Measurements from ENCODE around the gene STX12.
A peak's percentile ranks its signal among the peaks of the same experiment; 100 is the strongest.
"Not testable (repeated sequence)": the region's sequence is repeated elsewhere in the genome, so short reads cannot be mapped to it uniquely, and the experiment has no call there.

Gene STX12

DNA sequence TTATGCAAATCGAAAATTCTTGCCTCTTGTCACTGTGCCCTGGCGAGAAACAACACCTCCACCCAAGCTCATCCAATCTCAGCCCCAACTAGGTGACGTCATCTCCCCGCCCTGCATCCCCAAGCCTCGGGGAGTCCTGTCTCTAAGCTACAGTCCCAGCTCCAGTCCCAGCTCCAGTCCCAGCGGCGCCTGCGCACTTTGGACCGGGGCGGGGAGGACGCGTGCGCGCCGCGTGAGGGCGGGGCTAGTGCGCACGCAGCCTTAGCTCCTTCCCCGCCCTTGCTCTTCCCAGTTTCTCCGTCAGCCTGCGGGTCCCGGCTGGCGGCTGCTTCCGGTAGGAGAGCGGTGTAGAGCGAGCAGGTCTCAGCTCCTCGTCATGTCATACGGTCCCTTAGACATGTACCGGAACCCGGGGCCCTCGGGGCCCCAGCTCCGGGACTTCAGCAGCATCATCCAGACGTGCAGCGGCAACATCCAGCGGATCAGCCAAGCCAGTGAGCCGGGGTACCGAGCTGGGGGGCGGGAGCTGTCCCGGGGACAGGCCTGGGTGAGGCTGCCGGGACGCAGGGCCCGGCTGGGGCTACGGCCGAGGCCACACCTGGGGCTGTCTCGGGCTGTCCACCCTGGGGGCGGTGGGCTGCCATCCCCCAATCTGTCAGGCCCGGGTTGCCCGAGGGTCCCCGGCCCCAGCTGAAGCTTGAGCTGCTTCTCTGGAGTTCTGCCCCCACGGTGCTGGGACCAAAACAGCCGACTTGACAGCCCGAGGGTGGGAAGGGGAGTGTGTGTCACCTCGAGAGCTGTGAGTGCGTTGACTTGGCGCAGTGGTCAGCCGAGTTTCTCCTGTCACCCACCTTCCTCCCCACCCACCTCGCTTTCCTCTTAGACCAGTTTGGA lies at the start of gene STX12:
Gene STX12 (plus strand): TSS at position 288 of the 894 bp plus-strand sequence. CDS start 89 bp downstream, at position 377.
- FAIRE-seq, result peak; percentile 96

DNA sequence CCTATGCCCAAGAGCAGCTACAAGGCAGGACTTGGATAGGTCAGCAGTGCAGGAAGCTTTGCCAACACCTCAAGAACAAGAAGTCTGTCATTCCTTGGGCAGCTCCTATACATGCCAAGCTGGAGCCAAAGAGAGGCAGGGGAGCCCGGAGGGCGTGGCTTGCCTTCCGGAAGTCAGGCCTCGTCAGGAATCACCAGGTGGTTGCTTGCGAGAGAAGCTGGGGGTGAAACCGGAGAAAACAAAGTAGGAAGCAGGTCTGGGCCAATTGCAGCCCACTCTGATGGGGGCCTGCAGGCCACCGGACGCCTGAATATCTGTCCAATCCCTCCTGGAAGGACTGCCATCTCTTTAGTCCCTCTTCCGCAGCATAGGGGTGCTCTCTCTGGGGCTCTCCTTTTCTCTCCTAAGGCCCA lies 48.1 kb upstream of the STX12 start:
- no peak for FAIRE-seq

DNA sequence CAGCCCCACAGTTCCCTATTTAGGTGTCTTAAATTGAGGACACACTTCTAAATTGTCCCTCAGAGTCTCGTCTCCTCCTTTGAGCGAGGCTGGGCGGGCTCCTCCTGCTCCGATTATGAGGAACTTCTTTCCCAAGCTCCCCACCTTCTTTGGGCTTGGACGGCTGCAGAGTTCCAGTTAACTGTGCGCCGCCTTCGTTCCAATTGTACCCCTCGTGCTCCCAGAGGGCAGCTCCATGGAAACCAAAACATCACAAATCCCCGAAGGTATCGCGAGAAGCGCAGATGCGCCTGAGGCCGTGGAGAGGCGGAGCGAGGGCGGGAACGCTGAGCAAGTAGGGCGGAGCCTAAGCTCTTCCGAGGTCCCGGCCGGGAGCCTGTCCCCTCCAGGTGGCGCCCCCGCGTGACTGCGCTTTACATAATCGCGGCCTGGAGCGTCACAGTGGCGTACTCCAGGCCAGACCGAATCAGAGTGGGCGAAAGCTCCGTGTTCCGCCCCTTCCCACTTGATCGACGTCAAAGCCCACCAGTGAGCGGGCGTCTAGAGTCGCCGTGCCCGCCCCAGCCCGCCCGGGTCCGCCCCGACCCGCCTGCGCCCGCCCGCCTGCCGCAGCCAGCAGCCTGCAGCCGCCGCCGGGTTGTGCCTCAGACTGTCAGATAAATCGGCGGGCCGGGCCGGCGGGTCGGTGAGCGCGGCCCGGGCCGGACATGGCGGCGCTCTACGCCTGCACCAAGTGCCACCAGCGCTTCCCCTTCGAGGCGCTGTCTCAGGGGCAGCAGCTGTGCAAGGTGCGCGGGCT lies 47.4 kb upstream of the STX12 start, which contains the start of gene FAM76A:
Gene FAM76A (plus strand): TSS at position 588 of the 799 bp plus-strand sequence. CDS start 120 bp downstream, at position 708.
- FAIRE-seq, result peak; percentile 96

DNA sequence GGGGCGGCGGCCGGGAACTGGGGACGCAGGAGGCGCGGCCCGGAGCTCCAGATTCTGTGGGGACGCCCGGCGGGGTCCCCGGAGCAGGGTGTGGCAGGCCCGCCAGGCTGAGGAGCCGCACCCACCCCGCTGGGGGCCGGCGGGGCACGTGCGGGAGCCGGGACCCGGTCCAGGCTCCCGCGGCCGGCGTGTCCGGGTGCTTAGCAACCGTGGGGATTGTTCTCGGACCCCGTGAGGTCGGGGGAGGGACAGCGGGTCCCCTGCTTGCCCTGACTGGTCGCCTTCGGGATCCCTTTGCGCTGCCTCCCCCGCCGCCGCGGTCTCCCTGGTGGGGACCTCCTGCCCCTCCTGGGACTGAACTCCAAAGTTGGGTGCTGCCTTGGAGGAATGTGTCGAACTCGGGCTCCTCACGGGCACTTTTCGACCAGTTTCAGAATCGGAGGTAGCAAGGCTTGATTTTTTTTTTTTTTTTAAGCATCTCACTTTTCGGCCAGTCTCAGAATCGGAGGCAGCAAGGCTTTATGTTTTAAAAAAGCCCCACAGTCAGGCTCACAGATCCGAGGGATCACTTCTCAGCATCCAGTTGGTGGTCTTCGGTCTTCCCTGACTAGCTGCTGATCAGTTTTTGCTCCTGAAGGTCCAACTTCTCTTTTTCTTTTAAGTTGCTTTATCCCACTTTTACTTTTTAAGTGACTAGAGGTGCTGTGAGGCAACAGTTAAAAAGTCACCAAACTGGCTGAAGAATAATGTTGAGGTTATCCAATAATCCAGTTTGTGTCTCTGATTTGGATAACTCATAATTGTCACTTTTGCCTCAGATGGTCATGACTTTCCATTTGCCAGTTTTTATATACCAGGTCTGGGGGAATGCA lies 46.6 kb upstream of the STX12 start:
- no peak for FAIRE-seq

DNA sequence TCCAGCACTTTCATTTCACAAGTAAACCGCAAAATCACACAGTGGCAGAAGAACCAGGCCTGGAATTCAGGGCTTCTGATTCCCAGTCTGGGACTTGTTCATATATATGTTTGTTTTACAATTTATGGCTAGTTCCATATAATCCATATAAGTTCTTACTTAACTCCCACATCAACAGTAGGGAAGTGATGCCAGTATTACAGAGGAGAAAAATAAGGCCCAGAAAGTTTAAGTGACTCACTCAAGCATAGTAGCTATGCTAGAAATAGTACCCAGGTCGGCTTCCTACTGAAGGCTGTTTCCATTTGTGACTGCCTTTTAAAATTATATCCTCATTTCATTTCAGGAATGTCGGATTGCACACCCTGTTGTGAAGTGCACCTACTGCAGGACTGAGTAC lies 45.9 kb upstream of the STX12 start:
- FAIRE-seq, result no peak

DNA sequence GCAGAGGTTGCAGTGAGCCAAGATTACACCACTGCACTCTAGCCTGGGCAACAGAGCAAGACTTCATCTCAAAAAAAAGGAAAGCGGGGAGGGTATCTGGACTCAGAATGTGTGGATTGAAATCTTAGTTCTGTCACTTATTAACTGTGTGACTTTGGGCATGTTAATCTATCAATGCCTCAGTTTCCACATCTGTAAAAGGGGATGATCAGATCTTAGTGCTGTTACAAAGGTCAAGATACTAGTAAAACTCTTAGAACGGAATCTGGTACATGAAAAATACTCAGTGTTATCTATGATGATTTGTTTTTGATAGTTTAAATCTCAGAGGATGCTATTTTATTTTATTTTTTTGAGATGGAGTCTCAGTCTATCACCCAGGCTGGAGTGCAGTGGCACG lies 36.8 kb upstream of the STX12 start:
- FAIRE-seq, result no peak

DNA sequence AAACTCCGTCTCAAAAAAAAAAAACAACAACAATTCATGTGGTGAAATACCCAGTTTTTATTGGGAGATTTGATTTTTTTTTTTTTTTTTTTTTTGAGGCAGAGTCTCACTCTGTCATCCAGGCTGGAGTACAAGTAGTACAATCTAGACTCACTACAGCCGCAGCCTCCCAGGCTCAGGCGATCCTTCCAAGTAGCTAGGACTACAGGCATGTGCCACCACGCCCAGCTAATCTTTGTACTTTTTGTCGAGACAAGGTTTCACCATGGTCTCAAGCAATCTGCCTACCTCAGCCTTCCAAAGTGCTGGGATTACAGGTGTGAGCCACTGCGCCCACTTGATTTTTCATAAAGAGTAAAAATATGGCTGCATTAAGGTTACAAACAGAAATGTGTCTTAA lies 31.9 kb upstream of the STX12 start:
- no peak for FAIRE-seq

DNA sequence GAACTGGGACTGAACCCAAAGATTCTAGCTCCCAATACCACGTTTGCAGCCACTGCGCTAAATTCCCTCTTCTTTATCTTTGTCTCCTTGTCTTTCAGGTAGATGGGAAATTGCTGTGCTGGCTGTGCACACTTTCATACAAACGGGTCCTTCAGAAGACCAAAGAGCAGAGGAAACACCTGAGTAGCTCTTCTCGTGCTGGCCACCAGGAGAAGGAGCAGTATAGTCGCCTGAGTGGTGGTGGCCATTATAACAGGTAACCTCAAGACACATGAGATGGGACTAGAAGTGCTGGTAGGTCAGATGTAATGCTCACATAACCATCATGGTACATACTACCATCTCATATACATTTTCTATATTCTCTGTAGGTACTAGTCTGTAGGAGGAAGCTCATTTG lies 28.5 kb upstream of the STX12 start:
- FAIRE-seq, result no peak

DNA sequence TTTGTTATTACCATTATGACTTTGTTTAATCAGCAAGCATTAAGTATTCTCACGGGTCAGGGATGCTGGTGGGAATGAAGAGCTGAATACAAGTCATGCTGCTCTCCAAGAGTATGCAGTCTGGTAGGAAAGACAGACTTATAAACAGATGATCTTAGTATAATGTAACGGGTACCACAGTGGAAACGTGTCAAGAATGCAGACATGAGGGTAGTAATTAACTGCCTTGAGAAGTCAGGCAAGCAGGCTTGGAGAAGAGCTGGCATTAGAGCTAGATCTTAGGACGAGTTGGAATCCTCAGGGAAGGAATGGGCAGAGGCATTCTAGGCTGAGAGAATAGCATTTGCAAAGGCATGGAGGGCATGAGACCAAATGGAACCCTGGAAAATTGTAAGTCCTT lies 27.6 kb upstream of the STX12 start:
- no peak for FAIRE-seq

DNA sequence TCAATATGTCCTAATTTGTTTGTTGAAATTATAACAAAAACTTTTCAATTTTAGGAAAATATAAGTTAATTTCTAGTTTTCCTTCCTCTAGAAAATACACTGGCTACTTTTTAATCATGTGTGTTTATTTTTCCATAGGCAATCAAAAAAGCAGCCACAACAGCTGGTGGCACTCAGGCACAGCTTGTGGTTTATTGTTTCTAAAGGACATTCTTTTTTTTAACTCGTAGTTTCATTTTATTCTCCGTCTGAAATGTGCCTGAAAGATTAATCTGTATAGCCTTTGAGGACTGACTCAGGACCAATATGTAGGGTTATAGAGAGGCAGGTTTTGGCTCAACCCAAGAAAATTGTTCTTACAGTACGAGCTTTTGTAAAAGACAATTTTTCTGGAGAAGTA lies 20.7 kb upstream of the STX12 start:
- FAIRE-seq, result no peak

DNA sequence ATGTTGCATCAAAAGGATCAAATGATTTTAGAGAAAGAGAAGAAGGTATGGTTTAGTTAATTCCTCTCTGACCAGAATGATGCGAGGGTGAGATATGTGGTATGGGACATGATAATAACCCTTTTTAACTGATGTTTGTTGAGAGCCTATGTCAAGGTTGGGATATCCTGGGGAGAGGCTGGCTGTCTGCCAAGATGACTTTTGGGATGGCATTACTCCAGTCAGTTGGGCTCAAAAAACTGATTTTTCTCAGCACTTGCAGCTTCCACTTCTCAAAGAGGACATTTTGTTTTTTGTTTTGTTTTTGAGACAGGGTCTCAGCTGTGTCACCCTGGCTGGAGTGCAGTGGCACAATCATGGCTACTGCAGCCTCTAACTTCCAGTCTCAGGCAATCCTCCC lies 17.7 kb upstream of the STX12 start:
- no peak for FAIRE-seq

DNA sequence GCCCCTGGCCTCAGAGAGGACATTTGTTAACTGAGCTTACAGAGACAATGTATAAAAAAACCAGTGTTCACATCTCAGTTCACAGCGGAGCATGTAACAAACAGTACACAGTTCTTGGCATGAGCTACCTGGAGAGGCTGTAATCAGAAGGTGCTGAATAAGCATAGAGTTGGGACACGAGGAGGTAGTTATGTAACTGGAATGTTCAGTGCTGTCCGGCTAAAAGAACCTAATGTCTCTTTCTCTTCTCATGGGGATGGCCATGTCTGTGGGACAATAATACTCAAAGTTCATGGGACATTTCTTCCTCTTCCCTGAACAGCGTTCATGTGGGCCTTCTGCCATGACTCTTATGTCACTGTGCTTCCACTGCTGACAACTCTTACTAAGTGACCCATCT lies 17.2 kb upstream of the STX12 start:
- no peak for FAIRE-seq

DNA sequence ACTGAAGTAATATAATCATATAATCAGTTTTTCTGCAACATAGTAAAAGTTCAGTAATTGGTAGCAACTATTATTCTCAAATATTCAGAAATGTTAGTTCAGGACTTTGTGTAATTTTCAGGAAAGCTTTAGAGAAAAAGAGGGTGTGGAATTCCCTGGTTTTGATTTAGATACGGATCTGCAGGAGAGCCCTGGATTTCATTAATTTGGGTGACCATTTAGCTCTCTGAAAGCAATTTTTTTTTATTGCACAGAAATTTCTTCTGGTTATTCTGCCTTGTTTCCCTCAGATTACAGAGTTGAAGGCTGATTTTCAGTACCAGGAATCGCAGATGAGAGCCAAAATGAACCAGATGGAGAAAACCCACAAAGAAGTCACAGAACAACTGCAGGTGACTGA lies 13.8 kb upstream of the STX12 start:
- no peak for FAIRE-seq

DNA sequence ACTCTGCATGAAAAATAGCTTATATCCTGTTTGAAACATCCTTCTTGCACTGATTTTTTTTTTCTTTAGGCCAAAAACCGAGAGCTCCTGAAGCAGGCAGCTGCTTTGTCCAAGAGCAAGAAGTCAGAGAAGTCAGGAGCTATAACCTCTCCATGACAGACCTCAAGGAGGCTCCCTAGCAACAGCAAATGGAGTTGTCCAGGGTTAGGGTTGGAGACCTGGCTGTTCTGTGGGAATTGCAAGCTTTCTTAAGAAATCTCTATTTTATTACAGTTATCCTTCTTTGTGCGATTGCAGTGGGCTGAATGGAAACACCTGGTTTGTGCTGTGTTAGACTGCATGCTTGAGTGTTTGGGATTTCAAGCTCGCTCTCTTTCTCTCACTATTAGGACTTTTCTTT lies 12.6 kb upstream of the STX12 start:
- FAIRE-seq, result no peak

DNA sequence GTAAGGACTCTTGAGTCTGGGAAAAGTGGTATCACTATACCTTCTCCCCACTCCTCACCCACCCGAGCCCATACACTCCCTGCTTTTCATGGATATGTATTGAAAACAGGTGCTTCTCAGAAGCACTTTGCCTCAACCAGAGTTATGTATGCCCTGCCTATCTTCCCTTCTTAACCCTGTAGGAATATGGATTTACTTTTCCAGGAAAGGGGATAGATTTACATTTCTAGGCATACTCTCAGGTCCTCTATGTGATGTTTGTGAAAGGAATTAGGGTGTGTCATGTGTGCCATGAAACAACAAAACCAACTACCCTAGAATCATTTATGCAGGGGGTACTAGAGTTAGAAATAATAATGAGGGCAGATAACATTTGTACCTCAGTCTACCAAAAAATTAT lies 11.0 kb upstream of the STX12 start:
- FAIRE-seq, result no peak

DNA sequence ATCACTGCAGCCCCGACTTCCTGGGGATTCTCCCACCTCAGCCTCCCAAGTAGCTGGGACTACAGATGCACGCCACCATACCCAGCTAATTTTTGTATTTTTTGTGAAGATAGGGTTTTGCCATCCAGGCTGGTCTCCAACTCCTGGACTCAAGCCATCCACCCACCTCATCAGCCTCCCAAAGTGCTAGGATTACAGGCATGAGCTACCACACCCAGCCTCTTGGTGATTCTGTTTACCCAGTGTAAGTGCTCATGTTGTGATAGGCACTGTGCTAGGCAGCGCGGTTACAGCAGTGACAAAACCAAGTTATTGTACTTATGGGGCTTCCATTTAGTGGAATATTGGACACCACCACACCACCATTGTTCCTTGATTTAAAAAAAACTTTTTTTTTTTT lies 9.7 kb upstream of the STX12 start:
- FAIRE-seq, result no peak

DNA sequence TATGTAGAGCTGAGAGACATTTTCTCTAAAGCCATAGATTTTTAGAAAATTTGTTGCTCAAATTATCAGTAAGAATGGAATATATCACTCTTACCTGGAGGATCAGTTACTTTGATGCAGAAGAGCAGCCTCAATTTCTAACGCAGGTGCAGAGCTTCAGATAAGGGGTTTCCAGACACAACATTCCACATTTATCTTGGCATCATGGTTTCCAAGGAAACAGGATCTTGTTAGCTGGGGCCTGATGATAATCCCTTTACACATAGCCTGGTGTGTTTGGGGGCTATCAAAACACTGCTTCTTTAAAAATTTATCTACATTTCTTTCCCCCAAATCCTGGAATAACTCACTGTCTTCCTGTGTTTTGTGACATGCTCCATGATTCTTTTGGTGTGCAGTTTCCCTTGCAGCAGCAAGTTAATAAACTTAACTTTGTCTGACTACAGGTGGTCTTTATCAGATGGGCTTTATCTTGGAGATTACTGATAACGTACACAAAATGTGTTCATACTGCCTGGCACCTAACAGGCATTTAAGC lies 2.7 kb upstream of the STX12 start:
- no peak for FAIRE-seq

DNA sequence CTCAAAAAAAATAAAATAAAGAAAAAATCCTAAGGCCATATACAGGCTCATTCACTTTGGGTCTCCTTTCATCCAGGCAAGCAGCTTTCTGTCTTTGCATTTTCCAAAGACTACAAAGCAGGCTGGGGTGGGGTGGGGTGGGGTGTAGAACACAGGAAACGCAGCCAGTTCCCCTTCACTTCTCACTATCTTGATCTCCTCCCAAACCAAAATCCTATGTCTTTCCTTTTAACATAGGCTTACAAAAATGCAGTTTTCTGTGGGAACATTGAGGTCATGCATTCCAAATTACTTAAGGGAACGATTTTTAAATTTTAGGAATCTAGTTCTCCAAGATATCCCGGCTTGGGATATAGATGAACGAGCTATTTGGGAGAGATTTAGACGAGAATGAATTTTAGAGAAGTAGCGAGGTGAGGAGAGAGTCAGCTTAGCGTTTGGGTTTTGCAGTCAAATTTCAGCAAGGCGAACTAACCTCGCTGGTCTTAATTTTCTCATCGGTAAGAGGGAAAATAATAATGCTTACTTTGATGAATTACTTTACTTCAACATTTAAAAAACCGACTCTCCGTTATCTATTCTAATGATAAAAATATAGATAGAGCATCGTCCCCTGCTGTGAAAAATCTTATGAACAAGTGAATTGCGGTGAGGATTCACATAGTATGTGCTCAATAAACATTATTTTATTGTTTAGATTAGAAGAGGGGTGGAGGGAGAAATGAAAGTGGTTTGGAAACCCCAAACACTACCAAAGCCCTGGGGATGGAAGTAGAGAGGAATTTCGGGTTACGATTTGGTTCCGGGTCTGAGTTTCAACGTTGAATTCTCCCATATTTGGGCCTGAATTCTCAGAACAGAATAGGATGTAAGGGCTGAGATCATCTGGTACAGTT lies 735 bp upstream of the STX12 start:
- no peak for FAIRE-seq

DNA sequence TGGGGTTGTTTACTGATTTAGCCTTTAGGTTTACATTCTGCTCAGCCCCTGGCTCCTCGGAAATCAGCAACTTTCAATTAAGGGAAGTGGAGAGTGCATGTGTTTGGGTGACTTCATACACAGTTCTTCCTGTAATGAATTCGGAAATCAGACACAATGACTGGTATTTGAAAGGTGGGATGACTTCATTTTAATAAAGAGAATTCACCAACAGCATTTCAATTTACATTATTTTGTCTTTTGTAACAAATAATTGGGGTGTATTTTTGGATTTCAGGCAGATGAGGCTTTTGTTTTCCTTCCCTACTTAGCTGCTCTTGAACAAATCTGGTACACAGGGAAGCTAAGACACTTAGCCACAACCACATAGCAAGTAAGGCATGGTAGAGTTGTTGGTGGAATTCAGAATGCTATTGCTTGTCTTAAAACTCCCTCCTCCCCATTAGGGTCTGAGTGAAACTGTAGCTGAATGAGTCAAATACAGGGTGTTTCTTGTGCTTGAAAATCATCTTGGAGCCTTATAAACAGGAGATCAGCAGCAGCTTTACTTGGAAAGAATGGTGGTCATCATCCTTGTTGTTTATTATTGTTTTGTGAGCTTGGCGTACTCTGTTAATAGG lies 917 bp downstream of the STX12 start:
- FAIRE-seq, result no peak

DNA sequence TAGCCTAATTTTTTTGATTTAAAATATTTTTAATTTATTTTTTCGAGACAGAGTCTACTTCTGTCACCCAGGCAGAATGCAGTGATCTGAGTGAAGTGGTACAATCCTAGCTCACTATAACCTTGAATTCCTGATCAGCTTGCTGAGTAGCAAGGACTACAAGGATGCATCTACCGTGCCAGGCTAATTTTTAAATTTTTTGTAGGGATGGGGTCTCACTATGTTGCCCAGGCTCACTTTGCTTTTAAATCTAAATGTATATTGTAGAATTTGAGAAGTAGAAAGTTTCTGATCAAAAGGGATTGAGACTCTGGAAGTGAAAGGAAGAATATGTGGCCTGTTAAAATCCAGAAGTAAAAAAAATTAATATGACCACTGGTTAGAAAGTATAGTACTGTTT lies 1.6 kb downstream of the STX12 start:
- no peak for FAIRE-seq

DNA sequence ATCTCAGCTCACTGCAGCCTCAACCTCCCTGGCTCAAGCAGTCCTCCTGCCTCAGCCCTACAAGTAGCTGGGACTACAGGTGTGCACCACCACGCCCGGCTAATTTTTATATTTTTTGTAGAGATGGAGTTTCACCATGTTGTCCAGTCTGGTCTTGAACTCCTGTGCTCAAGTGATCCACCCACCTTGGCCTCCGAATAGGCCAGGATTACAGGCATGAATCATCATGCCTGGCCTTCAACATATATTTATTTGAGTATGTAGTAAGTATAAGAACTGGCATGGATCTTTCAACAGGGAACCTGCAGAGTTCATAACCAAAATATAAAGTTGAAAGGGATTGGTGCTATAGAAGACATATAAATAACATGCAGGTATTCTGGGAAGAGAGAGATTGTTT lies 2.3 kb downstream of the STX12 start:
- FAIRE-seq, result not testable (repeated sequence)
